ENCODE results near the gene SORCS2. TPM values are rescaled to one million over a fixed set of nuclear protein-coding genes. Genes with fewer than 3 reads are reported as not detected.

Gene SORCS2
- total RNA-seq, 1 experiment from 2014 or later: not detected

- no peaks in the 10 kb centered on the region for H3K4me1 Mint-ChIP-seq (ENCODE audit: low read depth, unreplicated experiment)
- DNase-seq: no peak
- intact Hi-C loops (cut with micrococcal nuclease; ENCODE audit: unreplicated experiment): no loop called here
- H3K4me3 Mint-ChIP-seq (ENCODE audit: low read depth, unreplicated experiment): no peak overlapping the region
- no peak overlapping the region for H3K27ac Mint-ChIP-seq (ENCODE audit: unreplicated experiment)
- no peaks in the 10 kb centered on the region for H3K36me3 Mint-ChIP-seq (ENCODE audit: insufficient read depth, unreplicated experiment)
- no peaks in the 10 kb centered on the region for H3K9me3 Mint-ChIP-seq (ENCODE audit: low read depth, unreplicated experiment)
- CTCF ChIA-PET: no interaction called here
- peaks cover 95% of the 10 kb centered on the region for H3K27me3 Mint-ChIP-seq (ENCODE audit: unreplicated experiment)
- BruUV-seq (replicated peaks): no TSS peak
- TF ChIP-seq CTCF (IDR thresholded peaks at IDR 0.05; ENCODE audit: unreplicated experiment): no peak
Measured at GRCh38 chr4:7699825-7700224, 507.5 kb downstream of the SORCS2 start.

GRCh38 chr4:7700665-7701064, 508.3 kb downstream of the SORCS2 start:
- CTCF ChIA-PET: no interaction called here
- no peak for TF ChIP-seq CTCF (IDR thresholded peaks at IDR 0.05; ENCODE audit: unreplicated experiment)
- DNase-seq: no peak
- Mint-ChIP-seq H3K27ac (ENCODE audit: unreplicated experiment) (no peak overlapping the region), H3K4me1 (ENCODE audit: low read depth, unreplicated experiment) (no peaks in the 10 kb centered on the region), H3K36me3 (ENCODE audit: insufficient read depth, unreplicated experiment) (no peaks in the 10 kb centered on the region), H3K4me3 (ENCODE audit: low read depth, unreplicated experiment) (no peak overlapping the region), H3K27me3 (ENCODE audit: unreplicated experiment) (peaks cover 88% of the 10 kb centered on the region), H3K9me3 (ENCODE audit: low read depth, unreplicated experiment) (no peaks in the 10 kb centered on the region)
- intact Hi-C loops (cut with micrococcal nuclease; ENCODE audit: unreplicated experiment): no loop called here
- BruUV-seq (replicated peaks): no TSS peak

- DNase-seq: no peak
- no peak for TF ChIP-seq CTCF (IDR thresholded peaks at IDR 0.05; ENCODE audit: unreplicated experiment)
- no TSS peak for BruUV-seq (replicated peaks)
- intact Hi-C loops (cut with micrococcal nuclease; ENCODE audit: unreplicated experiment): no loop called here
- Mint-ChIP-seq H3K27me3 (ENCODE audit: unreplicated experiment) (peaks cover 79% of the 10 kb centered on the region), H3K9me3 (ENCODE audit: low read depth, unreplicated experiment) (no peaks in the 10 kb centered on the region), H3K27ac (ENCODE audit: unreplicated experiment) (no peak overlapping the region), H3K4me3 (ENCODE audit: low read depth, unreplicated experiment) (no peak overlapping the region), H3K36me3 (ENCODE audit: insufficient read depth, unreplicated experiment) (no peaks in the 10 kb centered on the region), H3K4me1 (ENCODE audit: low read depth, unreplicated experiment) (no peaks in the 10 kb centered on the region)
- CTCF ChIA-PET: interaction anchor here (0.6 kb wide), 1 partner anchor 99 kb away, joined by 3 read pairs; no protein-coding TSS in a partner anchor
Measured at GRCh38 chr4:7701866-7702649, 509.7 kb downstream of the SORCS2 start.

GRCh38 chr4:7703688-7704087, 511.4 kb downstream of the SORCS2 start:
- peaks cover 63% of the 10 kb centered on the region for H3K27me3 Mint-ChIP-seq (ENCODE audit: unreplicated experiment)
- TF ChIP-seq CTCF (IDR thresholded peaks at IDR 0.05; ENCODE audit: unreplicated experiment): no peak
- BruUV-seq (replicated peaks): no TSS peak
- DNase-seq: no peak
- no peak overlapping the region for H3K4me3 Mint-ChIP-seq (ENCODE audit: low read depth, unreplicated experiment)
- intact Hi-C loops (cut with micrococcal nuclease; ENCODE audit: unreplicated experiment): no loop called here
- no peaks in the 10 kb centered on the region for H3K4me1 Mint-ChIP-seq (ENCODE audit: low read depth, unreplicated experiment)
- H3K9me3 Mint-ChIP-seq (ENCODE audit: low read depth, unreplicated experiment): no peaks in the 10 kb centered on the region
- H3K27ac Mint-ChIP-seq (ENCODE audit: unreplicated experiment): no peak overlapping the region
- no peaks in the 10 kb centered on the region for H3K36me3 Mint-ChIP-seq (ENCODE audit: insufficient read depth, unreplicated experiment)
- CTCF ChIA-PET: no interaction called here
